Body of pancreas (tissue), 4 donors: ENCODE results near the gene UGDH. TPM values are rescaled to one million over a fixed set of nuclear protein-coding genes. Genes with fewer than 3 reads are reported as not detected.
"Not testable (repeated sequence)": the region's sequence is repeated elsewhere in the genome, so short reads cannot be mapped to it uniquely, and the experiment has no call there.

Source experiments
- ATAC-seq: fragments of 150-250 bp; one replicate; pipeline ENCODE4 v1.9.1; 2016
- DNase-seq, 4 donors: peaks; one replicate each; pipeline ENCODE4 v3.0.0-alpha.2; 2019
- H3K27ac ChIP-seq, 4 donors: fragments of 200-600 bp; sonication (generic); 1 replicate in 3 of 4; 2 replicates in 1 of 4; pipeline versions ENCODE4 v1.5.1 to v1.6.1; 2016 to 2019; ENCODE audit warnings: mild to moderate bottlenecking in 1 of 4, mixed read lengths in 1 of 4, moderate library complexity in 1 of 4
- H3K27me3 ChIP-seq, 2 donors: fragments of 200-600 bp; sonication (generic); one replicate each; pipeline ENCODE4 v1.6.0; 2016; ENCODE audit warnings: mild to moderate bottlenecking in 1 of 2
- H3K36me3 ChIP-seq, 2 donors: fragments of 200-600 bp; sonication (generic); replicated peaks in 1 of 2; 2 replicates each; pipeline ENCODE4 v1.5.1; 2016; ENCODE audit warnings: low read depth in 2 of 2; ENCODE audit not compliant: insufficient read depth in 1 of 2
- H3K4me1 ChIP-seq: fragments of 200-600 bp; sonication (generic); one replicate; pipeline ENCODE4 v1.6.0; 2016
- H3K4me3 ChIP-seq, 2 donors: fragments of 200-600 bp; sonication (generic); 1 replicate in 1 of 2; 2 replicates in 1 of 2; pipeline ENCODE4 v1.5.1; 2016 to 2019
- H3K9me3 ChIP-seq, 3 donors: fragments of 200-600 bp; sonication (generic); 1 replicate in 2 of 3; 2 replicates in 1 of 3; pipeline ENCODE4 v1.5.1; 2016
- CTCF ChIP-seq, 7 experiments: fragments of 450-650 bp in 4 of 7; fragments of 200-600 bp in 3 of 7; sonication (generic) in 3 of 7; IDR thresholded peaks; one replicate each; pipeline ENCODE4 v1.5.1; 2016 to 2019; ENCODE audit warnings: antibody characterized with exemption in 7 of 7
- POLR2A ChIP-seq, 3 donors: fragments of 450-650 bp; IDR thresholded peaks; one replicate each; pipeline ENCODE4 v1.6.1; 2016; ENCODE audit warnings: antibody characterized with exemption in 3 of 3, mild to moderate bottlenecking in 2 of 3
- WGBS, 2 donors: methylation state at CpG; one replicate each; pipeline ENCODE4 v1.1.5; 2017; 5-methylcytosine and 5-hydroxymethylcytosine counted together
- intact Hi-C: fragments of 100-400 bp; cut with DNase I; formaldehyde crosslinking; loops from one replicate; pipeline ENCODE4 v1.15.1; 2023
- total RNA-seq, 2 donors: library from RNA; depleted of rRNA; stranded (reverse); fragments of >200 nt; gene quantifications; one replicate each; pipeline ENCODE4 v1.1.0, GENCODE V29; 2016

UGDH gene
- total RNA-seq, 2 donors from 2014 or later: 71.1 to 107 TPM

- H3K27me3 ChIP-seq, intact Hi-C loops, DNase-seq, H3K9me3 ChIP-seq, ATAC-seq, H3K36me3 ChIP-seq: not testable (repeated sequence)
- Histone ChIP-seq H3K4me3 (peak overlapping the region; percentile 39 to 41), H3K4me1 (peaks cover 38% of the 10 kb centered on the region), H3K27ac (peak overlapping the region; percentile 85 to 94 (median 90))
- TF ChIP-seq CTCF (IDR thresholded peaks at IDR 0.05): peak in 1 of 7 experiments; percentile 7
- WGBS, 2 donors: 0% methylated on average over 13 of the region's 13 CpGs
These were observed 69.1 kb downstream of the UGDH start for GRCh38 chr4:39458161-39458504.

DNA sequence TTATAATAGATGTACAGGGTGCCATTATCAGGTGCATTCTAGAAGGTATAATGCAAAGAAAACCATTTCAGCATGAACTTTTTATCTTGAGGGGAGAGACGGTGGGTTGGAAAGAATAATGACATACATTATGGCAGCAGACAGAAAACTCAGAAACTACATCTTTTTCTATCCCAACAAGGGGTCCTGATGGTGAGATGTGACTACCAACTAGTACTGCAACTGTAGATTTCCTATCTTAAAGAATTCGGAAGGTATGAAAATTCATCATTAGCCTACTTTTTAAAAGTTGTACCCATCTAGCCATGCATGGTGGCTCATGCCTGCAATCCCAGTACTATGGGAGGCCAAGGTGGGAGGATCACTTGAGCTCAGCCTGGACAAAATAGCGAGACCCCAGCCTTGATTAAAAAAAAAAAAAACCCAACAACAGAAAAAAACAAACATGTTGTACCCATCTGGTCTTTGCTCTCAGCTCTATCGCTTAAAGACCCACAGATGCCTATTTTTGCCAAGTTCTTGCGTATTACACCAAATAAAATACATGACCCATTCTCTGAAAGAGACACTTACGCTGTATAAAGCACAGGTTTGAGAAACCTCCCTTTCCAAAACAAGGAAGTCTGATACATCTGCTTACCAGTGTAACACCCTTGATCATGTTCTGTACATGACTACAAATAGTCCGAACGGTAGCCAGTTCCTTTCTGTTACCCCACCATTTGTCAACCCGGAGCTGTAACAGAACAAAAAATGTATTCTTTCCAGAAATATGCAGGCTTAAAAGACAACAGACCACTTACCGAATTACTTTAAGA, 70.1 kb downstream of the UGDH start:
- WGBS, 2 donors: 27 to 32% methylated on average over 10 of the region's 10 CpGs
- Histone ChIP-seq H3K4me1 (peaks cover 38% of the 10 kb centered on the region), H3K9me3 (no peaks in the 10 kb centered on the region), H3K27ac (peak overlapping the region in 3 of 4 donors; percentile 88 to 94 (median 91)), H3K27me3 (no peaks in the 10 kb centered on the region), H3K36me3 (peaks cover 10 to 15% of the 10 kb centered on the region in 2 donors), H3K4me3 (peak overlapping the region; percentile 39 to 41)
- ATAC-seq (no peak), DNase-seq (no peak)
- TF ChIP-seq CTCF (IDR thresholded peaks at IDR 0.05) (no peak), POLR2A (IDR thresholded peaks at IDR 0.05) (no peak)
- intact Hi-C loops: no loop called here

DNA sequence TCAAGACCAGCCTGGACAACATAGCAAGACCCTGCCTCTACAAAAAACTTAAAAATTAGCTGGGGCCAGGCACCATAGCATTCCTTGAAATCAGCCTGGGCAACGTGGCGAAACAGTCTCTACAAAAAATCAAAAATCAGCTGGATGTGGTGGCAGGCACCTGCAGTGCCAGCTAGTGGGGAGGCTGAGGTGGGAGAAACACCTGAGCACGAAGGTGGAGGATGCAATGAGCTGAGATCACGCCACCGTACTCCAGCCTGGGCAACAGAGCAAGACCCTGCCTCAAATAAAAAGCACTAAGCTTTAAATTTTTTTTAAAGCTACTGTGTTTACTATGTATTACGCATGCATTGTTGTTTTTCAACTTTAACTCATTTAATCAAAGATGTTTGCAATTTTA, 71.8 kb downstream of the UGDH start:
- H3K4me1 ChIP-seq: peaks cover 50% of the 10 kb centered on the region
- H3K27ac ChIP-seq: no peak overlapping the region
- ATAC-seq: no peak
- TF ChIP-seq CTCF (IDR thresholded peaks at IDR 0.05): no peak
- DNase-seq: no peak
- no peaks in the 10 kb centered on the region for H3K9me3 ChIP-seq
- peaks cover 10 to 15% of the 10 kb centered on the region in 2 donors for H3K36me3 ChIP-seq
- intact Hi-C loops: no loop called here
- WGBS, 2 donors: 86 to 87% methylated on average over 6 of the region's 6 CpGs
- H3K27me3 ChIP-seq: no peaks in the 10 kb centered on the region
- H3K4me3 ChIP-seq: no peak overlapping the region

DNA sequence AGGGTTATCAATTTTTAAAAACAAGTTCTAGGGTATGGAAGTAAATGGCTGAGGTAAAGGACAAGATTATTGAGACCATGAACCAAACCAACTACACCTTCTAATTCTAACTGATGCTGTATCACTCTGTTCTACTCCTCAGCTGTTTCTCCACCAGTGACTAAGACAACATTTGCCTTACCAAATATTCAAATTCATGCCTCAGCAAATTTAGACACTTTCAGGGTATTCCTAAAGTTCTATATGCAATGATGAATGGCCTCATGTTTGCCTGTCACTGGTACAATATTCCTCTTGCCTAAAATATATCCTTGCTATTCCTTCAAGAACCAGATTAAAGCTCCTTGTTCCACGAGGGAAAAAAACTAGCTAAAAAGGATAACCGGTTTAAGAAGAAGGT, 73.5 kb downstream of the UGDH start:
- peaks cover 10 to 15% of the 10 kb centered on the region in 2 donors for H3K36me3 ChIP-seq
- H3K27me3 ChIP-seq: no peaks in the 10 kb centered on the region
- DNase-seq (no peak), ATAC-seq (no peak)
- no peak overlapping the region for H3K4me3 ChIP-seq
- WGBS, 2 donors: 65 to 70% methylated on average over 2 of the region's 2 CpGs
- H3K27ac ChIP-seq: no peak overlapping the region
- intact Hi-C loops: no loop called here
- no peak for TF ChIP-seq POLR2A (IDR thresholded peaks at IDR 0.05)
- TF ChIP-seq CTCF (IDR thresholded peaks at IDR 0.05): no peak
- H3K9me3 ChIP-seq: no peaks in the 10 kb centered on the region
- peaks cover 46% of the 10 kb centered on the region for H3K4me1 ChIP-seq
